ENCODE results near the gene FAM221B. TPM values are rescaled to one million over a fixed set of nuclear protein-coding genes. Genes with fewer than 3 reads are reported as not detected.

FAM221B gene
- total RNA-seq, 1 experiment from 2014 or later: not detected

DNA sequence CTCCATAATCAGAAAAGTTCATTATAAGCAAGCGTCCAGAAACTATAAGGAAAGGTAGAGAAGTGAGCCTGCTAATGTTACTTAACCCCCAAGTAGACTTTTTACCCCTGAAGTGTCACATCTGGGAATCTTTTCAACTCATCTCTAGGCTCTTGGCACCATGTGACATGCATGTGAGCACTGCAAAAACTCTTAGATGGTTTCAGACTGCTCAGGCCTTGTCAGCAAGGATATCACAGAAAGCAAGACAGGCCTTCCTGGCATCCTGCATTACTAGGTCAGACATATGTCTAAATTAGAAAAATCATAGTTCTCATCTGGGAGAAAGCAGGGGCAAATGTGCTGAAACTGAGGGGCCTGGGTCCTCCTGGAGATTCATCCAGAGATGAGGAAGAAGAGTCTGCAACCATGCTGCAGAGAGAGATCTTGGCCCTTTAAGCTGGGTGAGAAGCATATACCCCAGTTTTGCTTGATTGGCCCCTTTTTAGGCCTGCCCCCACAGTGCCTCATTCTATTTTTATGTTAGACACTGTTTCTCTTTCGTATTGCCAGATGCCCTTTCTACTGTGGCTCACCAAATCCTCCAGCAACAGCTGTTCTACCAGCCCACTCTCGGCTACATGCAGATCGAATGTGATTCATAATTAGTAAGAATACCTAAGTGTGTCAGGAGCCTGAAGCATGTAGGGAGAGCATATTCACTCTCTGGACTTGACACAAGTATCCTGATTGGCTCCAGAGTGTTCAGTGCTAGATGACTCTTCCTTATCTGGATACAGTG, 19.4 kb upstream of the FAM221B start:
- DNase-seq (ENCODE audit: low spot score): peak; percentile 40

DNA sequence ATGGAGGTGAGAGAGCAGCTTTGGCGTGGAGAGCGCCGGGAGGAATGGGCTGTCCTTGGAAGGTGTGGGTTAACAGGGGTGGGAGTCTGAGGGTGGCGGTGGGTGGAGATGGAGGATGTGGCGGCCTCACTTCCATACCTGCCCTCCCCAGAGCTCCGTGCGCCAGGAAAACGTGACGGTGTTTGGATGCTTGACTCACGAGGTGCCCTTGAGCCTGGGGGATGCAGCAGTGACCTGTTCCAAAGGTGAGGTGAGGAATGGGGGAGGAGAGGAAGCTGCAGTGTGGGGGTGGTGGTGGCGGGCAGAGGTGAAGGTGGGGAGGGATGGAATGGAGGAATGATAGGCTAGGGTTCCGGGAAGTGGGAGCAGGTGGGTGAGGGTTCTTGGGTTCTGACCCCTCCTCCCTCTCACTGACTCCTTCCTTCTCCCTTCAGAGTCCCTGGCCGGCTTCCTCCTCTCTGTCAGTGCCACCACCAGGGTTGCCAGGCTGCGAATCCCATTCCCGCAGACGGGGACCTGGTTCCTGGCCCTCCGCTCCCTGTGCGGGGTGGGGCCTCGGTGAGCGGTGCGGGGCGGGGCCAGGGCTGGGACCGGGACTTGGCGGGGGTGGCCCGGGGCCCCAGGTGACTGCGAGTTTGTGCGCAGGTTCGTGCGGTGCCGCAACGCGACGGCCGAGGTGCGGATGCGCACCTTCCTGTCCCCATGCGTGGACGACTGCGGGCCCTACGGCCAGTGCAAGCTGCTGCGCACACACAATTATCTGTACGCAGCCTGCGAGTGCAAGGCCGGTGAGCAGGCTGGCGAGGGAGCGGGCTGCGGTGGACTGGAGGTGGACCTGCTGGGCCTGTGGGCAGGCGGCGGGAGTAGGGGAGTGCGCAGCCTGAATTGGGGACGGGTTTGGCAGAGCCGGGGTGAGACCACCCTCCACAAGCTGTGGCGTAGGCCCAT, 17.6 kb upstream of the FAM221B start:
- no peak for DNase-seq (ENCODE audit: low spot score)

DNA sequence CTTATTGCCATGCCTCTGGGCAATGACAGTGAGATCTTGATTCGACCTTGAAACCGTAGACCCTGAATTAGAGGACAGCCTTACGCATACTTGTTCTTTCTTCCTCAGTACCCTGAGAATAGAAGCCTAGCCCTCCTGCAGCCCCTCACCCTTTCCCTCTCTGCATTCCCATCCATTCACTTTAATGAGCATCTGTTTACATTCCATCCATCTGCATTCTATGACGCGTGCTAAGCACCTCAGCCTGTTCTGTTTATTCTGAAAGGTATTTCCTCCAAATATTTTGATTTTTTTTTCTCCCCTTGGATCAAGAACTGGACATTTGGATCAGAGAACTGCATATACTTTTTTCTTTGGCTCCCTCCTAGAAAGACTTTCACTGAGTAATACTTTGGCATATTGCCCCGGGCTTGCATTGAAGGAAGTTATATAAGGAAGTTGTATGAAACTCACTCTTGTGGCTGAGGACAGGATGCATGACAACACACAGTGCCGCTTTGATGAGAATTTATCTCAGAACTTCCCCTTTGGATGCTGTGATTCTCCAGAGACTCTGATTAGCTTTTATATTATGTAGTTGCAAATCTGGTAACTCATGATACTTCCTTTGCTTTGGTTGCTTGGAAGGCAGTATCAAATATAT, 16.2 kb upstream of the FAM221B start:
- DNase-seq (ENCODE audit: low spot score): peak; percentile 91

DNA sequence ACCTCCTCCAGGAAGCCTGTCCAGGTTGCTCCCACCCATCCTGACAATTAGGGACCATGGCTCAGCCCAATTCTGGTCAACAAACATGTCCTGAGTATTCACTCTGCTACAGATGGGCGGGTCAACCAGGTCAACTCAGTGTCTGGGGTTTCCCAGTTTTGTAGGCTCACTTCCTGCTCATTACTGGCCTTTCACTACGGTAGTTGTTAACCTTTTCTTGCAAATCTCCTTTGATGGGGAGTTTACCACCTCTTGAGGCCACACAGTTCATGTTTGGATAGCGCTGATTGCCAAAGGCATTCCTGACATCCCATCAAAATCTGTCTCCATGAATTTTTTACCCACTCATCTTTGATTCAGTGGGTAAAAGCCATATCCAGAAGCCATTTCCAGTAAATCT, 14.3 kb upstream of the FAM221B start:
- no peak for DNase-seq (ENCODE audit: low spot score)

DNA sequence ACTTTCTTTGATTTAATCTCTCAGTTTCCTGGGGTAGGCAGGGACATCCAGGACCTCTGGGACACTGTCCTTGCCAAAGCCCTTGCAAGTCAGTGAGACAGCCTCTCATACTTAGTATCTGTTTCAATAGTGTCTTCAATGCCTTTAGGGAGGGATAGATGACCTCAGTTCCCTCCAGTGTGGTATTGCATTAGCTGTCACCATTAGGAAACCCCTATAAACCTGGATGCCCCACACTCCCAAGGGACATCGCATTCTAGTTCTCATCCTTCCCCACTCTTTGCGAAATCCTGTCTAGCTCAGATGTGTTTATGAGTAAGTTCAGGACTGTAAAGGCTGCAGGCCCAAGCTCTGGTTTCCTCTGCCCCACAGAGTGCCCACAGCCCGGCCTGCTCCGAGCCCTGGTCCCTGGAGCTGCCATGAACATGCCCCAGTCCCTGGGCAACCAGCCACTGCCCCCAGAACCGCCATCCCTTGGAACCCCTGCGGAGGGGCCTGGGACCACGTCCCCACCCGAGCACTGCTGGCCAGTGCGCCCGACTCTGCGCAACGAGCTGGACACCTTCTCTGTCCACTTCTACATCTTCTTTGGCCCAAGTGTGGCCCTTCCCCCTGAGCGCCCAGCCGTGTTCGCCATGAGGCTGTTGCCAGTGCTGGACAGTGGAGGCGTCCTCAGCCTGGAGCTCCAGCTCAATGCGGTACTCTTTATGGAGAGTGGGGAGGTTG, 13.7 kb upstream of the FAM221B start:
- no peak for DNase-seq (ENCODE audit: low spot score)

DNA sequence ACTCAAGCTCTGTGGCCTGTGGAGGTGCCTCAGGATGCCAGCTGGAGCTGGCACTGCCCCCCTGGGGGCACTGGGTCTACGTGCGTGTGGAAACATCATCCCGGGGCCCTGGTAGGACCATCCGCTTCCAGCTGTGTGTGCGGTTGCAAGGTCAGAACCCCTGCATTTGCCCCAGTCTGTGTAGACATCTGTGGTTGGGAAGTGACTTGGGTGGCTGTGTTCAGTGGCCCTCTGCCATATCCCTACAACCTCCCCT, 13.0 kb upstream of the FAM221B start:
- no peak for DNase-seq (ENCODE audit: low spot score)

DNA sequence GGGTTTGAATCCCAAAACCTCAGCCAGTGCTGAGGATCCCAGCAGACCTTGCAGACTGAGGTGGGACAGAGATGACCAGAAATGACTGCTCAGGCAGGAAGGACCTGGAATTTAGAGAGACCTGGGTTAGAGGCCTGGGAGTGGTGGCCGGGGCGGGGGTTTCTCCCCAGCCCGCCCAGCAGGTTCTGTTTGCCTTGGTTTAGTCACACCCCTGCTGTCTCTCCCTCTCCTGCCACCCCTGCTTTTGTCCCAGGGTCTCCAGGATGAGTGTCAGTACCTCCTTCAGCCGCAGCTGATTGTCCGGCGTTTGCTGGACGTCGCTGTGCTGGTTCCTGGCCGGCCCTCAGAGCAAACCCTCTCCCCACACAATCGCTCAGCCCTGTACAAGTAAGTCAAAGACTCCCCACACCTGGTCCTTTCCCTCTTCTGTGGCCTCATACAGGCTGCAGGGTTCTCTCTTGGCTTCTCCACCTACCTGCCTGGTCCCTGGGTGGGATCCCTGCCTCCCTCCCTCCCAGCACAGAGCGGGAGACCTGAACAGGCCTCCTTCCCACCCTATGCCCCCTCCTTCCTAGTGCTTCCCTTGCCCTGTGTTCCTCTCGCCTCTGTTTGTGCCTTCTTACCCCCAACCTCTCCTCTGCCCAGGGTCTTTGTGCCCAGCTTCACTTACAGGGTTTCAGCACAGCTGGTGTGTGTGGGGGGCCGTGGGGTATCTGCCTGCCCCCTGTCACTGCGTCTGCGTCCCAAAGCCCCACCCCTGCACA, 12.5 kb upstream of the FAM221B start:
- DNase-seq (ENCODE audit: low spot score): no peak

DNA sequence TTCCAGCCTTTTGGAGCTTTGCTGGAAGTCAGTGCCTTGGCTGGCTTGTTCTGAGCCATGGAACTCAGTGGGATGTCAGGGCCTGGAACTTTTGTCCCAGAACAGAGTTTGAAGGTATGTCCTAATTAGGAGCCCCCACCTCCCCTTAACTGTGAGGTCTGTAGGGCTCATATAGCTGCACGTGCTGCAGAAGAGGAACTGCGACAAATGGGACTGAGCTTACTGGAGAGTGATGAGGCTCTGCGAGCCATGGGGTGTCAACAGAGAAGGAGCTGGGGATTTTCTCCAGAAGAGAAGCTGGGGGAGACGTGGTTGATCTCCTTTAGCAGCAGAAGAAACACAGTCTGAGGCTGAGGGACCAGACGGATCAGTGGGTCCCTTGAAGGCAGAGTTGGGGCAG, 11.4 kb upstream of the FAM221B start:
- no peak for DNase-seq (ENCODE audit: low spot score)

DNA sequence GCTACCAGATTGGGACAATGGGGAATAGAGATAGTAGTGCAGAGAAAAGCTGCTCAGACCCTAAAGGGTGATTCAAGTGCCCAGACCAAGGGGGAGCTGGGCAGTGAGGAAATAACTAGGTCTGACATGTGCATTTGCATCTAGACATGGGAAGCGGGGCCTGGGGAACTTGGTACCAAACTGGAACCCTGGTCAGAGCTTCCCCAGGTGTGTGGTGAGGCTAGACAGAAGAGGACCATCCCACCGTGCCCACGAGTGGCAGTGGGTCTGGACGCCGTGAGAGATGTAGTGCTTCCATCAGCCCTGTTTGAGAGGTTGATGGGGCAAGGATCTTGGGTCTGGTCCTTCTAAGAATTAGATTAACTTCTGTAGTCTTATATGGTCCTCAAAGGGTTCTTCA, 8.1 kb upstream of the FAM221B start:
- no peak for DNase-seq (ENCODE audit: low spot score)

DNA sequence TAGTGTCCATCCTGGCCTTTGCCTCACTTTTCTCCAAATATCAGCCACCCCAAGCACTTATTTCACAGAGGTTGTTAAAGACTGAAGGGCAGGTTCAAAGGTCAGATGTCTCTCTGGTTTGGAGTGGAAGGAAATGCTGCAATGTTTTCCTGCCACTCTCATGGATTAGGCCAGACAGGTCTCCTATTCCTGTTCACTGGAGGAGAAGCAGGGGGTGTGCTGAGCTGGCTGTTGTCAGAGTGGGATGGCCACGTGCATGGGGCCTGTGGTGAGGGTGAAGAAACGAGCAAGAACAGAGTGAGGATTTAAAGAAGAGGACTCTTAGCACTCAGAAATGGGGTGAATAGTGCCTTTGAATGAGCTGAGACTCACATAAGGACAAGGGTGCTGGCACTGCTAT, 7.2 kb upstream of the FAM221B start:
- DNase-seq (ENCODE audit: low spot score): no peak

DNA sequence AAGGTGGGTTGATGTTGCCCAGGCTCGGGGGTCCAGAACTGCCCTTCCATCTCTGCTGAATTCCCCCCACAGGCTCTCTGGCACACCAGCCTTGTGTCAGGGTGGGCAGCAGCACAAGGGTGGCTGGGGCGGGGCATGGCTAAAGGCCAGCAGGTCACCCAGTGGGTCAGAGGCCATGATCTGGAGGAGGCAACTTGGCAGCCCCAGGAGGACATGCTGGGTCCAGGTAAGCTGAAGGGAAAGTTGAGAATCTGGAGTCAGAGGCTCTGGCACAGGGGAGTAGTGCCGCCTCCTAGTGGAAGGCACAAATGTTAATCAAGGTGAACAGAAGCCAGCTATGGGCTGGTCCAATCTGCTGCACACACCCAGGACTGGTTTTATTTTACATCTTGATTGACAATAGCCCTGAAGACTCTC, 6.7 kb upstream of the FAM221B start:
- no peak for DNase-seq (ENCODE audit: low spot score)

DNA sequence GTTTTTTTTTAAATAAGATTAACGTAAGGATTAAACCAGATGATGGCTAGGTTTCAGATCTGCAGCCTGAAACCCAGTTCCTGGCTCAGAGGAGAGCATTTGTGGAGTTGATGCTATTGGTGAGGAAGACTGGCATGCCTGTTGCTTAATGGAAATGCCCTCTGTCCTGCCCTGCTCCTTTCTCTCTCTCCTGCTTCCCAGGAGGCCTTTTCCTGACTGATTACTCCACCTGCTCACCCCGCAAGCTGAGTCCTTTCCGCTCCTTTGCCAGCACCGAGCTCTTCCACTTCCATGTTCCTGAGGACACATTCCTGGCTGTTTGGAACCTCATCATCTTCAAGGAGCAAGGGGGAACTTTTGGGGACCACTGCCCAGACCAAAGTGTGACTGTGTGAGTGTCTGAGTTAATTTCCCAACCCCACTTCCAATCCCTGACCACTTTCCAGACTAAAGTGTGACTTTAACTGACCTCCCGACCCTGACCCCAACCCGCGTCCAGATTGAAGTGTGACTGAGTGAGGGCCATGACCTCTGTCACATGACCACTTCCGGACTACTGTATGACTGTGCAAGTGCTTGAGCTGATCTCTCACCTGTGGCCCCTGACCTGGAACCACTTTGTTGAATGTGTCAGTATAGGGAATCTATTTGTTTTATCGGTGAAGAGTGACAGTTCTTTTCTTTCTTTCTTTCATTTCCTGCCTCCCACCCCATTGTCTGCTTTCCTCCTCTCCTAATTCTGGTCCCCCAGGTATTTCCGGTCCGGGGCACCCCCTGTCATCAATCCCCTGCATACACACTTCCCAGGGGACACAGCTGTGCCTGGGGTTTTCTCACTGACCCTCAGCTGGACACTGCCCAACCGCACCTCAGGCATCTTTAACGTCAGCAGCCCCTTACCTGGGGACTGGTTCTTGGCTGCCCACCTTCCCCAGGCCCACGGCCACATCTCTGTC, 6.0 kb upstream of the FAM221B start:
- no peak for DNase-seq (ENCODE audit: low spot score)

DNA sequence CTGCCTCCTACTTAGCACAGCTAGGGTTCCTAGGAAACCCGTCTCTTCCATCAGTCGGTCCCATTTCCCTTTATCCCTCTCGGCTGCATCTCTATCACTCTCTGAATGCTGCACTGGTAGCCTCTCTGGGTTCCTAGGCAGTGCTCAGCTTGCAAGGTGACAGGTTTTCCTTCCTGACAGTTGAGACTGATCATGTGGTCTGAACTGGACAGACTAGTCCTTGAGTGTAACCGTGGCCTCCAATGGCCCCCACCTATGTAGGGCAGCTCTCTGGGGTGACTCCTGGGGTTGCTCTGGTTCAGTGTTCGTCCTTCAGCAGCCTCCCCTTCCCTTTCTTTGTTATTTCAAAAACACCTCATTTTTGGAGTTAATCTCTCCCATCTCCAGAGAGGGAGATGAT, 4.3 kb upstream of the FAM221B start:
- DNase-seq (ENCODE audit: low spot score): no peak

DNA sequence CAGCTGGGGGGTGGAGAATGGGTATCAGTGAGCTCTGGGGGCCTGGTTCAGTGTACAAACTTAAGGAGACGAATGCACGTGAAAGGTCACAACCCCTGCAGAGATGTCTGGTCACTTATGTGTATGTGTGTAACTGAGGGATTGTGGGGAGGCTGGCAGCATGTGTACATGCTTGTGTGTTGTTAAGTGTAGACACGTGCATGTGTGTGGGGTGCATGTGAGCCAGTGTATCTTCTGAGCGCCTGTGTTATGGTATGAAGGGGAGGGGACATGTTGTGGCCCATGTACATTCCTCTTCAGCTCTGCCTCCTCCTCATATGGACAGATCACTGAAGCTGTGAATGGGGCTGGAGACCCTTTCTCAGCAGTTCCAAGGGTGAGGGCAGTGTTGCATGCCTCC, 2.5 kb upstream of the FAM221B start:
- DNase-seq (ENCODE audit: low spot score): no peak

DNA sequence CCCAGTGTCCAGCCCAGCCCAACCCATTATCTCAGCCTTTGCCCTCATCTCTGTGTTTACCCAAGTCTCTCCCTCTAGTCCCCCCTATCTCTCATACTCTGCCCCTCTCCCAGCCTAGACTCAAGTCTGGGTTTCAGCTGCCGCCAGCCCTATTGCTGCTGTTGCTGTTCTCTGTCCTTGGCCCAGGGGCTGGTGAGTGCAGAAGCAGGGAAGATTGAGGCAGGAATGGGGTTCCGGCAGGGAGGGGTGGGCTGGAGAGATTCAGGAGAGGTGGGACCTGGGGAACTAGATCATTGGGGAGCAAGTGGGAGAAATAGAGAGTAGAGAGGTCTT, 1.2 kb upstream of the FAM221B start:
- DNase-seq (ENCODE audit: low spot score): no peak

DNA sequence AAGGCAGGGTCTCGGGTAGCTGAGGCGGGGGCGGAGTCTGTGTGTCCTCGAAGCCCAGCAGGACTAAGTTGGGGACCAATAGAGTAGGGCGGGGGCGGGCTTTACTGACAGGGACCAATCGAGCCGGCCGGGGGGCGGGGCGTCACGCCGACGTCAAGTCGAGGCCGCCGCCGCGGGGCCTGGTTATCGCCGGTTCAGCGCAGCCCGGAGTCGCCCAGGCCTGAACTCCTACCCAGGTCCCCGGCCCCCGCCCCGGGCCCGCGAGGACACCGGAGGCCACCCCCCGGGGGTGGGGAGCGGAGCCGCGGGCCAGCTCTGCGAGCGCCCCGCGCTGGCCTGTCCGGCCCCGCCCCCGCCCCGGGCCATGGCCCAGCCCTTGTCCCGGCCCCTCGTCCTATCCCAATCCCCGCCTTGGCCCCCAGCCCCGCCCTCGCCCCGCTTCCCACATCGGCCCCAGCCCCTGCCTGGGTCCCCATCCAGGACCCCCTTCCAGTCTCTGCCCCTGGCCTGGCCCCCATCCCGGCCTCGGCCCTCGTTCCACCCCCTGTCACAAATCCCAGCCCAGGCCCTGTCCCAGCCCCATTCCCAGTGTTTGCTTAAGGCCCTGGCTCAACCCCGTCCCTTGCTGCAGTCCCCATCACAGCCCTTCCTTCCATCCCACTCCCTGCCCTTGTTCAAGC, 692 bp upstream of the FAM221B start, which contains the start of gene TMEM8B:
TMEM8B (plus strand) TSS at position 145 of the 680 bp plus-strand sequence; CDS start at position 365, 220 bp downstream.
- DNase-seq (ENCODE audit: low spot score): peak; percentile 87

DNA sequence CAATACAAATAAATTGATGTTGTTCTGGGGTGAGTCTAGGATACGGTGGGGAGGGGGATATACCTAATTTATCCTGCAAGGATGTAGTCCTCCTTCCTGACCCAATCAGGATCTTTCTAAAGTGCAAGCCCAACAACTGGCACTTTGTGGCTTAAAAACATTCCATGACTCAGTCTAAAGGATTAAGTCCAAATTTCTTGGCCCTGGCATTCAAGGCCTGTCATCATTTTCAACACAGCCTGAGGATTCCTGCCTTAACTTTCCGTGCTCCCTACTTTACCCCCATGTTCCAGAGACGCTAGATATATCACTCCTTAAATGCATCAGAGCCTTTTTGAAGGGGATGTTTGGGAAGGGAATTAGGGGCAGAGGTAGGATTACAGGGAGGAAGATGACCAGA, 1.0 kb downstream of the FAM221B start:
- DNase-seq (ENCODE audit: low spot score): peak; percentile 34

DNA sequence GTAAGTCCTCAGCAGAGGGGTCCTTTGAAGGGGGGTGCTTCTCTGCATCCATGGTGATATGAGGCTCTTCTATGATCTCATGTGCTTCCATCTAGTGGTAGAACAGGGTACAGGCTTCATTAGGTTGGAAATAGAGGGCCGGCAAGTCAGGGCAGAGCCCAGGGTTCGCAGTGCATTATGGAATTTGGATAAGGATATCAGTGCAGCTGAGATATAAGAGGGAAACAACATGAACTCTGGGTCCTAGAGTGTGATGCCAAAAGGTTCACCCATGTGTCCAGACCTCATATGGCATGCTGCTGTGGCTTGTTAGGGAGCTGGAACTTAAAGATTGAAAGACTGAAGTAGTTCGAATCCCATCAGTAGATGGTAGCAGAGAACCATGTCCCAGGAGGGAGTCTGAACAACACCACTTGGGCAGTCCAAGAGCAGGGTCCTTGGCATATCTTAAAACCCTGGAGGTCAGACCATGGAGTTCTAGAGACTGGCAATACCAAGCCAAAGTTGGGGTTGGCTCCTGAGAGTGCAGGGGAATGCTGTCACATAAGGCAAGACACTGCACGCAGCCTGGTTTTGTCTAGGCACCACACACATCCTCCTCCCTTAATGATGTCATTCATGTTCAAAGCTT, 2.3 kb downstream of the FAM221B start:
- DNase-seq (ENCODE audit: low spot score): peak; percentile 32

DNA sequence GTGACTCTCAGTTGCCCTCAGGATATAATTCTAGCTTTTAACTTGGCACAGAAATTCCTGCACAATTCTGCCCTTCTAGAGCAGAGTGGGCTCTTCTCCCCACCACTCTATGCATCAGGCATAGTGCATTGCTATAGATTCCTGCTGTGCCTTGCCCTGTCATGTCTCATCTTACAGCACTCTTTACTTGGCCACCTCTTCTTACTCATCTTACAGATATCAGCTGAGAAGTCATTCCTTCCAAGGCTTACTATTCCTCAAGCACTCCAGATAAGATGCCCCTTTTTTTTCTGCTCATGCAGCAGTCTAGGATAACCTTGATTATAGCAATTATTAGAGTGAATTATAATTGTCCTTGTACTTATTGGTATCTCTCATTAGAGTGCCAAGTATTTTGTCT, 5.6 kb downstream of the FAM221B start:
- no peak for DNase-seq (ENCODE audit: low spot score)

All from A172 (cell line).